Ishikawa (cell line): ENCODE data around the gene BTBD8.

ENCODE experiments used
- CREB1 ChIP-seq: IDR thresholded peaks from 2 replicates; pipeline ENCODE4 v1.6.1; 2012; ENCODE audit warnings: low read depth
- EGR1 ChIP-seq: IDR thresholded peaks from 2 replicates; pipeline ENCODE4 v1.6.1; 2012
- EP300 ChIP-seq: IDR thresholded peaks from 2 replicates; pipeline ENCODE4 v1.6.1; 2012; ENCODE audit warnings: borderline replicate concordance
- FOXM1 ChIP-seq: IDR thresholded peaks from 2 replicates; pipeline ENCODE4 v1.6.1; 2012; ENCODE audit warnings: low read depth, borderline replicate concordance
- MAX ChIP-seq: IDR thresholded peaks from 2 replicates; pipeline ENCODE4 v1.6.1; 2012
- RAD21 ChIP-seq: IDR thresholded peaks from 2 replicates; pipeline ENCODE4 v1.6.1; 2012; ENCODE audit warnings: low read depth
- REST ChIP-seq: IDR thresholded peaks from 2 replicates; pipeline ENCODE4 v1.6.1; 2012; ENCODE audit warnings: low read depth, mild to moderate bottlenecking
- TAF1 ChIP-seq: IDR thresholded peaks from 2 replicates; pipeline ENCODE4 v1.6.1; 2012; ENCODE audit warnings: low read depth, mild to moderate bottlenecking
- TEAD4 ChIP-seq: IDR thresholded peaks from 2 replicates; pipeline ENCODE4 v1.6.1; 2012
- YY1 ChIP-seq: IDR thresholded peaks from 2 replicates; pipeline ENCODE4 v1.6.1; 2012; ENCODE audit warnings: low read depth

GRCh38 chr1:92167151-92167550 lies 87.0 kb downstream of the BTBD8 start:
- TF ChIP-seq RAD21 (no peak), MAX (no peak), EP300 (no peak), TAF1 (no peak), TEAD4 (no peak), REST (no peak), YY1 (no peak), CREB1 (no peak), EGR1 (no peak), FOXM1 (no peak)
